BLaER1 (cell line): Measurements from ENCODE around the gene RAPGEF1.
"Not testable (repeated sequence)": the region's sequence is repeated elsewhere in the genome, so short reads cannot be mapped to it uniquely, and the experiment has no call there.

Experiments
- H3K27ac ChIP-seq: shearing (Covaris generic); formaldehyde crosslinking; 2 replicates; pipeline ENCODE4 v1.8.1; 2022
- H3K27me3 ChIP-seq: shearing (Covaris generic); formaldehyde crosslinking; 2 replicates; pipeline ENCODE4 v1.8.1; 2022
- H3K36me3 ChIP-seq: shearing (Covaris generic); formaldehyde crosslinking; 2 replicates; pipeline ENCODE4 v1.8.1; 2022
- H3K4me1 ChIP-seq: shearing (Covaris generic); formaldehyde crosslinking; 2 replicates; pipeline ENCODE4 v1.8.1; 2022
- H3K4me2 ChIP-seq: shearing (Covaris generic); formaldehyde crosslinking; 2 replicates; pipeline ENCODE4 v1.8.1; 2022
- H3K4me3 ChIP-seq: shearing (Covaris generic); formaldehyde crosslinking; 2 replicates; pipeline ENCODE4 v1.8.1; 2022
- H3K9ac ChIP-seq: shearing (Covaris generic); formaldehyde crosslinking; 2 replicates; pipeline ENCODE4 v1.8.1; 2022
- H3K9me3 ChIP-seq: shearing (Covaris generic); formaldehyde crosslinking; 2 replicates; pipeline ENCODE4 v1.8.1; 2022
- H4K20me1 ChIP-seq: shearing (Covaris generic); formaldehyde crosslinking; 2 replicates; pipeline ENCODE4 v1.8.1; 2022
- Cebpa-rat ChIP-seq: shearing (Covaris generic); IDR thresholded peaks from 2 replicates; pipeline ENCODE4 v1.8.1; 2022

The RAPGEF1 gene

GRCh38 chr9:131693651-131694597 is 46.0 kb downstream of the RAPGEF1 start:
- H3K4me1 ChIP-seq = peaks cover 77% of the 10 kb centered on the region

GRCh38 chr9:131692612-131693562 is 47.0 kb downstream of the RAPGEF1 start:
- 0 out of 2 replicates have a peak, but pooled peaks have one; percentile 33 for TF ChIP-seq Cebpa-rat

More at GRCh38 chr9:131693651-131694597, 46.0 kb downstream of the RAPGEF1 start:
- Histone ChIP-seq H3K27me3 (no peaks in the 10 kb centered on the region), H3K36me3 (0 out of 2 replicates have a peak, but pooled peaks cover 4% of the 10 kb centered on the region), H3K9me3 (no peaks in the 10 kb centered on the region), H4K20me1 (peaks cover 85% of the 10 kb centered on the region), H3K27ac (no peak overlapping the region), H3K9ac (no peak overlapping the region), H3K4me3 (no peak overlapping the region), H3K4me2 (no peak overlapping the region)
- no peak for TF ChIP-seq Cebpa-rat

GRCh38 chr9:131691969-131692611 is 47.8 kb downstream of the RAPGEF1 start:
- Histone ChIP-seq H3K27ac (no peak overlapping the region), H3K4me2 (no peak overlapping the region), H3K9me3 (peaks cover 5% of the 10 kb centered on the region; the same call in 1 of the 2 replicates), H3K4me3 (no peak overlapping the region), H3K9ac (no peak overlapping the region), H3K36me3 (peaks cover 15% of the 10 kb centered on the region), H4K20me1 (peaks cover 79% of the 10 kb centered on the region), H3K4me1 (peaks cover 59% of the 10 kb centered on the region), H3K27me3 (no peaks in the 10 kb centered on the region)
- TF ChIP-seq Cebpa-rat = no peak

More at GRCh38 chr9:131692612-131693562, 47.0 kb downstream of the RAPGEF1 start:
- Histone ChIP-seq H3K4me3 (no peak overlapping the region), H3K36me3 (peaks cover 7% of the 10 kb centered on the region; the same call in 1 of the 2 replicates), H3K27ac (no peak overlapping the region), H3K9me3 (peaks cover under 1% of the 10 kb centered on the region; the same call in 1 of the 2 replicates), H3K4me2 (no peak overlapping the region), H3K9ac (no peak overlapping the region), H4K20me1 (peaks cover 79% of the 10 kb centered on the region), H3K27me3 (no peaks in the 10 kb centered on the region), H3K4me1 (peaks cover 67% of the 10 kb centered on the region)

- Histone ChIP-seq H3K4me1 (peaks cover 49% of the 10 kb centered on the region), H3K9me3 (peaks cover 11% of the 10 kb centered on the region), H3K4me2 (peak overlapping the region; percentile 28; the same call in 1 of the 2 replicates), H3K9ac (no peak overlapping the region), H3K36me3 (peaks cover 20% of the 10 kb centered on the region), H3K27ac (no peak overlapping the region), H4K20me1 (peaks cover 79% of the 10 kb centered on the region), H3K4me3 (no peak overlapping the region), H3K27me3 (no peaks in the 10 kb centered on the region)
- TF ChIP-seq Cebpa-rat = no peak
These were observed 48.8 kb downstream of the RAPGEF1 start for GRCh38 chr9:131690941-131691573.

GRCh38 chr9:131690462-131690861 is 49.4 kb downstream of the RAPGEF1 start:
- TF ChIP-seq Cebpa-rat = no peak
- H4K20me1 ChIP-seq = peaks cover 77% of the 10 kb centered on the region
- H3K9ac ChIP-seq = no peak overlapping the region
- peaks cover 22% of the 10 kb centered on the region for H3K36me3 ChIP-seq
- H3K4me2 ChIP-seq = peak overlapping the region; percentile 28; the same call in 1 of the 2 replicates
- H3K9me3 ChIP-seq = peaks cover 17% of the 10 kb centered on the region
- no peaks in the 10 kb centered on the region for H3K27me3 ChIP-seq
- no peak overlapping the region for H3K27ac ChIP-seq
- H3K4me1 ChIP-seq = peaks cover 44% of the 10 kb centered on the region
- no peak overlapping the region for H3K4me3 ChIP-seq

GRCh38 chr9:131688377-131688776 is 51.5 kb downstream of the RAPGEF1 start:
- Histone ChIP-seq H3K27me3 (no peaks in the 10 kb centered on the region), H4K20me1 (peaks cover 59% of the 10 kb centered on the region), H3K9me3 (peaks cover 25% of the 10 kb centered on the region), H3K4me3 (no peak overlapping the region), H3K36me3 (peaks cover 30% of the 10 kb centered on the region), H3K4me2 (no peak overlapping the region), H3K27ac (no peak overlapping the region), H3K4me1 (peaks cover 43% of the 10 kb centered on the region), H3K9ac (no peak overlapping the region)
- TF ChIP-seq Cebpa-rat = no peak

- H3K9me3 ChIP-seq = peaks cover 39% of the 10 kb centered on the region
- no peak overlapping the region for H3K27ac ChIP-seq
- peaks cover 32% of the 10 kb centered on the region for H3K36me3 ChIP-seq
- no peak for TF ChIP-seq Cebpa-rat
- H3K27me3 ChIP-seq = no peaks in the 10 kb centered on the region
- no peak overlapping the region for H3K4me2 ChIP-seq
- no peak overlapping the region for H3K4me3 ChIP-seq
- H3K9ac ChIP-seq = no peak overlapping the region
- peaks cover 40% of the 10 kb centered on the region for H3K4me1 ChIP-seq
- peaks cover 36% of the 10 kb centered on the region for H4K20me1 ChIP-seq
These were observed 53.8 kb downstream of the RAPGEF1 start for GRCh38 chr9:131685753-131686706.

- H3K4me2 ChIP-seq, H3K9ac ChIP-seq, H3K27me3 ChIP-seq, H3K27ac ChIP-seq, H3K4me3 ChIP-seq: not testable (repeated sequence)
- Histone ChIP-seq H4K20me1 (peaks cover 24% of the 10 kb centered on the region), H3K36me3 (peaks cover 36% of the 10 kb centered on the region), H3K4me1 (peaks cover 58% of the 10 kb centered on the region), H3K9me3 (peaks cover 44% of the 10 kb centered on the region)
These were observed 56.8 kb downstream of the RAPGEF1 start for GRCh38 chr9:131683094-131683493.
